ENCODE data around the gene ARID4B.
"Not testable (repeated sequence)": the region's sequence is repeated elsewhere in the genome, so short reads cannot be mapped to it uniquely, and the experiment has no call there.

Gene ARID4B

GRCh38 chr1:235159284-235159683, 168.7 kb downstream of the ARID4B start:
- DNase-seq: not testable (repeated sequence)

GRCh38 chr1:235158680-235159079, 169.3 kb downstream of the ARID4B start:
- DNase-seq: no peak

- DNase-seq: no peak
These were observed 170.8 kb downstream of the ARID4B start for GRCh38 chr1:235157150-235157549.

GRCh38 chr1:235156740-235157139, 171.2 kb downstream of the ARID4B start:
- DNase-seq: no peak

GRCh38 chr1:235156265-235156664, 171.7 kb downstream of the ARID4B start:
- DNase-seq: no peak

GRCh38 chr1:235152235-235152634, 175.7 kb downstream of the ARID4B start:
- DNase-seq: no peak

GRCh38 chr1:235151033-235151432, 176.9 kb downstream of the ARID4B start:
- DNase-seq: no peak

- no peak for DNase-seq
These were observed 178.2 kb downstream of the ARID4B start for GRCh38 chr1:235149824-235150223.

GRCh38 chr1:235147269-235147668, 180.7 kb downstream of the ARID4B start:
- DNase-seq: no peak

- DNase-seq: no peak
These were observed 182.3 kb downstream of the ARID4B start for GRCh38 chr1:235145639-235146038.

- DNase-seq: no peak
These were observed 185.0 kb downstream of the ARID4B start for GRCh38 chr1:235142991-235143390.

- no peak for DNase-seq
These were observed 188.7 kb downstream of the ARID4B start for GRCh38 chr1:235139315-235139714.

- no peak for DNase-seq
These were observed 189.2 kb downstream of the ARID4B start for GRCh38 chr1:235138821-235139220.

- DNase-seq: no peak
These were observed 191.9 kb downstream of the ARID4B start for GRCh38 chr1:235136111-235136510.

GRCh38 chr1:235134171-235134570, 193.8 kb downstream of the ARID4B start:
- no peak for DNase-seq

GRCh38 chr1:235133086-235133485, 194.9 kb downstream of the ARID4B start:
- no peak for DNase-seq

- DNase-seq: no peak
These were observed 196.0 kb downstream of the ARID4B start for GRCh38 chr1:235131961-235132360.

GRCh38 chr1:235130766-235131270, 197.2 kb downstream of the ARID4B start:
- DNase-seq: no peak

- no peak for DNase-seq
These were observed 198.0 kb downstream of the ARID4B start for GRCh38 chr1:235129774-235130570.

- peak; percentile 88 for DNase-seq
These were observed 199.3 kb downstream of the ARID4B start, which contains the start of gene TOMM20 for GRCh38 chr1:235128456-235129328. TOMM20 (minus strand) TSS chr1:235128837; CDS start chr1:235128715, 122 bp downstream.

GRCh38 chr1:235127732-235128455, 200.1 kb downstream of the ARID4B start:
- no peak for DNase-seq

GRCh38 chr1:235127203-235127602, 200.8 kb downstream of the ARID4B start:
- no peak for DNase-seq

- no peak for DNase-seq
These were observed 203.3 kb downstream of the ARID4B start for GRCh38 chr1:235124665-235125064.

Data from DMS153 (cell line).